Heart left ventricle (tissue), 16 donors: ENCODE data around the gene STAP2. TPM values are rescaled to one million over a fixed set of nuclear protein-coding genes. Genes with fewer than 3 reads are reported as not detected.

Experiments used
- ATAC-seq, 4 donors: fragments of 200-7000 bp; cut with Tn5 transposase; one replicate each; pipeline ENCODE4 v1.9.1; 2020 to 2022; ENCODE audit warnings: moderate library complexity in 4 of 4, mild to moderate bottlenecking in 3 of 4, moderate number of reproducible peaks in 1 of 4
- DNase-seq, 5 donors: peaks; one replicate each; pipeline ENCODE4 v3.0.0-alpha.2; 2020
- H3K27ac ChIP-seq, 12 donors: fragments of 200-600 bp; sonication (generic) in 4 of 12; one replicate each; pipeline versions ENCODE4 v1.5.0 to v1.8.0; 2016 to 2022; ENCODE audit warnings: mild to moderate bottlenecking in 2 of 12
- H3K27me3 ChIP-seq, 9 donors: fragments of 200-600 bp; sonication (generic) in 2 of 9; one replicate each; pipeline versions ENCODE4 v1.5.1 to v1.8.0; 2016 to 2022; ENCODE audit warnings: mild to moderate bottlenecking in 3 of 9
- H3K36me3 ChIP-seq, 9 donors: fragments of 200-600 bp; sonication (generic) in 2 of 9; one replicate each; pipeline versions ENCODE4 v1.5.0 to v1.8.0; 2018 to 2022; ENCODE audit warnings: mild to moderate bottlenecking in 2 of 9
- H3K4me1 ChIP-seq, 12 donors: fragments of 200-600 bp; sonication (generic) in 4 of 12; one replicate each; pipeline versions ENCODE4 v1.5.0 to v1.8.0; 2016 to 2022; ENCODE audit warnings: mild to moderate bottlenecking in 3 of 12
- H3K4me3 ChIP-seq, 12 donors: fragments of 200-600 bp; sonication (generic) in 4 of 12; one replicate each; pipeline versions ENCODE4 v1.5.0 to v1.8.0; 2017 to 2022; ENCODE audit warnings: mild to moderate bottlenecking in 9 of 12, moderate library complexity in 4 of 12
- H3K9me3 ChIP-seq, 12 donors: fragments of 200-600 bp; sonication (generic) in 4 of 12; one replicate each; pipeline versions ENCODE4 v1.5.0 to v1.8.0; 2016 to 2022; ENCODE audit warnings: mild to moderate bottlenecking in 1 of 12
- POLR2A ChIP-seq, 2 donors: fragments of 450-650 bp; IDR thresholded peaks; one replicate each; pipeline ENCODE4 v1.6.1; 2017; ENCODE audit warnings: antibody characterized with exemption in 2 of 2, mild to moderate bottlenecking in 2 of 2, moderate library complexity in 2 of 2
- WGBS, 4 donors: extraction: QIAGEN DNeasy Blood & Tissue Kit in 2 of 4; methylation state at CpG; one replicate each; pipeline versions ENCODE4 v1.1.5 to v1.1.7; 2013 to 2018; 5-methylcytosine and 5-hydroxymethylcytosine counted together
- intact Hi-C, 10 donors: fragments of 100-400 bp; cut with DNase I; formaldehyde crosslinking; loops; one replicate each; pipeline versions ENCODE4 v1.11.1 to v1.14.2; 2022
- polyA plus RNA-seq, 2 donors: library from polyadenylated mRNA; stranded (reverse); fragments of 200-250 nt; gene quantifications; one replicate each; pipeline ENCODE4 v1.2.3, GENCODE V29; 2013
- total RNA-seq, 9 donors: library from RNA; depleted of rRNA in 2 of 9; stranded (reverse); fragments of >200 nt in 2 of 9; fragmentation: NEBNext Ultra II Directional in 3 of 9; extraction: Animal tissue kit (Norgen Biotek cat#: 25700) in 3 of 9; gene quantifications; one replicate each; pipeline versions ENCODE4 v1.1.0 to v1.2.4, GENCODE V29; 2016 to 2023
- TF ChIP-seq, protein P1 (sequence below), 12 donors: fragments of 200-600 bp; sonication (generic) in 4 of 12; IDR thresholded peaks; one replicate each; pipeline versions ENCODE4 v1.5.0 to v1.8.0; 2018 to 2022; ENCODE audit warnings: antibody characterized with exemption in 12 of 12, mild to moderate bottlenecking in 5 of 12
- donor health status: ischemic (EF 13 %, LVEDD 7.1; RV severe dilation, severe dysfunction).
- donor health status: healthy with polysubstance abuse.
- donor health status: DM: no; HTN: yes; CAD: no.
- donor health status: DM: no; HTN: no; CAD: no.
- donor health status: ischemic (EF 25% LVEDD 6.9; RV normal size, moderate dysfunction).
- donor health status: ischemic (EF 25% LVEDD 5.7; RV mildly dilated, moderate dysfunction).
- donor health status: healthy.
- donor health status: DM: yes; HTN: yes; CAD: no.
- donor health status: ischemic (EF 35%, LVEDD 5.7; RV mildly dilated, moderate dysfunction).
- donor health status: nonischemic (EF 11% LVEDD 7.7; RV severe dilation, severe dysfunction).
- donor health status: DM: yes; HTN: yes; CAD: no.
- donor health status: PGD.
- donor health status: ischemic (EF 29% LVEDD 5.4; RV normal size, mild dysfunction).
- donor health status: nonischemic (EF 23%, LVEDD 6.1; RV moderate dilation, normal function).

Gene STAP2
- total and polyA plus RNA-seq, 11 donors: 0.67 to 14.2 (median 1.9) TPM

DNA sequence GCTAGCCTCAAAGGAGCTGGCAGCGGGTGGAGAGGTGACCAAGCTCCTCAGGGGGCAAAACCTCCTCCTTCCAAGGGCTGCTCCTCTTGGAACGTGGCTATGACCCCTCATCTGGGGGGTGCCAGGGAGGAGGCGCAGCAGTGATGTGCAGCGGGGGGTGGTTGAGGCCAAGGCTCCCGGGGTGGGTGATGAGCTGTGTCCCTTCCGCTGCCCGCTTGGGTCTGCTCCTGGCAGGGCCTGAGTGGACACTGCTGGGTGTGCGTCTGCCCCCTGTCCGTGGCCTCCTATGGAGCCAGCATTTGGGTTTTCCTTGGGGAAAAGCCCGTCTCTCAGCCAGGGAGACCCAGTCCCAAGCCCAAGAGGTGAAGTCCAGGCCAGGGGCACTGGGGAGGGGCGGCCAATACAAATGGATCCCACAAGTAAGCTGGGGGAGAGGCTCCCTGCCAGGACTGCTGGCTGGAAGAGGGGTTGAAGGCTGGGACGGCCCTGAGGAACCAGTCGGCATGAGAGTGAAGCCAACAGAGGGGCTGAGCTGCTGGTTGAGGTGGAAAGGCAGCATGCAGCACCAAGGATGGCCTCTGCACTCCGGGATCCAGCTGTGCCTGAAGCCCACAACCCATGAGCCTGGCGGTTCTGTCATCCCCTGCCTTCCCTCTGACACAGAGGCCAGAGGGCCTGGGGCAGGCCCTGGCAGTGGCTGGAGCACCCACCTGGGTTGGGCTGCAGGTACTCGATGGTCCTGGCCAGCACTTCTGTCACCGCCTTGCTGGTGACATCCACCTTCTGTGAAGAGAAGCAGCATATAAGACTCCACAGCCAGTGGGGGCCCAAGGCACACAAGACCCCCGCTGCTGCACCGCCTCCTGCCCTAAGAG lies 27.4 kb upstream of the STAP2 start:
- no peaks in the 10 kb centered on the region for H3K27me3 ChIP-seq
- WGBS, 4 donors: 90 to 96% (median 95%) methylated on average over 15 to 19 of the region's 19 CpGs
- intact Hi-C loops: no loop called here
- H3K36me3 ChIP-seq: peaks cover 0 to 63% (median 46%) of the 10 kb centered on the region in 9 donors
- DNase-seq (no peak), ATAC-seq (no peak)
- peaks cover 0 to 41% (median 35%) of the 10 kb centered on the region in 12 donors for H3K4me1 ChIP-seq
- TF ChIP-seq, protein P1, sequence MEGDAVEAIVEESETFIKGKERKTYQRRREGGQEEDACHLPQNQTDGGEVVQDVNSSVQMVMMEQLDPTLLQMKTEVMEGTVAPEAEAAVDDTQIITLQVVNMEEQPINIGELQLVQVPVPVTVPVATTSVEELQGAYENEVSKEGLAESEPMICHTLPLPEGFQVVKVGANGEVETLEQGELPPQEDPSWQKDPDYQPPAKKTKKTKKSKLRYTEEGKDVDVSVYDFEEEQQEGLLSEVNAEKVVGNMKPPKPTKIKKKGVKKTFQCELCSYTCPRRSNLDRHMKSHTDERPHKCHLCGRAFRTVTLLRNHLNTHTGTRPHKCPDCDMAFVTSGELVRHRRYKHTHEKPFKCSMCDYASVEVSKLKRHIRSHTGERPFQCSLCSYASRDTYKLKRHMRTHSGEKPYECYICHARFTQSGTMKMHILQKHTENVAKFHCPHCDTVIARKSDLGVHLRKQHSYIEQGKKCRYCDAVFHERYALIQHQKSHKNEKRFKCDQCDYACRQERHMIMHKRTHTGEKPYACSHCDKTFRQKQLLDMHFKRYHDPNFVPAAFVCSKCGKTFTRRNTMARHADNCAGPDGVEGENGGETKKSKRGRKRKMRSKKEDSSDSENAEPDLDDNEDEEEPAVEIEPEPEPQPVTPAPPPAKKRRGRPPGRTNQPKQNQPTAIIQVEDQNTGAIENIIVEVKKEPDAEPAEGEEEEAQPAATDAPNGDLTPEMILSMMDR (IDR thresholded peaks at IDR 0.05): no peak
- TF ChIP-seq POLR2A (IDR thresholded peaks at IDR 0.05): no peak
- no peaks in the 10 kb centered on the region for H3K9me3 ChIP-seq
- no peak overlapping the region for H3K27ac ChIP-seq
- no peak overlapping the region for H3K4me3 ChIP-seq

DNA sequence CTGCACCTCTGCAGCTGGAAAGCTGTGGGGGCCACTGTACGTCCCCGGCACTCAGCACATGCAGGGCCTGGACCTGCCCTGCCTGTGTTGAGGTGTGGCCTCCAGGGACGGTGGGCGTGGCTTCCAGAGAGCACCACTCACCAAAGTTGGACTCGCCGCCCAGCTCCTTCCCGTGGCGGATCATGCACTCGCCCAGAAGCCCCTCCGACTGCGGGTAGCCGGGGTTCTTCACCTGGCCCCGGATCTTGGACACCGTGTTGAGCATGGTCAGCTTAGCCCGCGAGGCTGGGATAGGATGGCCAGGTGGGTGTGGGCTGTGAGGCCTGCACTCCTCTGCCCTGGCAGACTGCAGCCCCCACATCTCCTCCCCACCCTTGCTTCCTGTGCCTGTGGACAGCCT lies 26.7 kb upstream of the STAP2 start:
- intact Hi-C loops: no loop called here
- no peak for ATAC-seq
- Histone ChIP-seq H3K36me3 (peaks cover 0 to 70% (median 53%) of the 10 kb centered on the region in 9 donors), H3K27me3 (no peaks in the 10 kb centered on the region), H3K9me3 (no peaks in the 10 kb centered on the region), H3K4me1 (peaks cover 0 to 34% (median 28%) of the 10 kb centered on the region in 12 donors), H3K4me3 (no peak overlapping the region), H3K27ac (no peak overlapping the region)
- DNase-seq: no peak
- TF ChIP-seq, protein P1 (IDR thresholded peaks at IDR 0.05): no peak
- no peak for TF ChIP-seq POLR2A (IDR thresholded peaks at IDR 0.05)
- WGBS, 4 donors: 85 to 97% (median 90%) methylated on average over 5 to 16 of the region's 16 CpGs

DNA sequence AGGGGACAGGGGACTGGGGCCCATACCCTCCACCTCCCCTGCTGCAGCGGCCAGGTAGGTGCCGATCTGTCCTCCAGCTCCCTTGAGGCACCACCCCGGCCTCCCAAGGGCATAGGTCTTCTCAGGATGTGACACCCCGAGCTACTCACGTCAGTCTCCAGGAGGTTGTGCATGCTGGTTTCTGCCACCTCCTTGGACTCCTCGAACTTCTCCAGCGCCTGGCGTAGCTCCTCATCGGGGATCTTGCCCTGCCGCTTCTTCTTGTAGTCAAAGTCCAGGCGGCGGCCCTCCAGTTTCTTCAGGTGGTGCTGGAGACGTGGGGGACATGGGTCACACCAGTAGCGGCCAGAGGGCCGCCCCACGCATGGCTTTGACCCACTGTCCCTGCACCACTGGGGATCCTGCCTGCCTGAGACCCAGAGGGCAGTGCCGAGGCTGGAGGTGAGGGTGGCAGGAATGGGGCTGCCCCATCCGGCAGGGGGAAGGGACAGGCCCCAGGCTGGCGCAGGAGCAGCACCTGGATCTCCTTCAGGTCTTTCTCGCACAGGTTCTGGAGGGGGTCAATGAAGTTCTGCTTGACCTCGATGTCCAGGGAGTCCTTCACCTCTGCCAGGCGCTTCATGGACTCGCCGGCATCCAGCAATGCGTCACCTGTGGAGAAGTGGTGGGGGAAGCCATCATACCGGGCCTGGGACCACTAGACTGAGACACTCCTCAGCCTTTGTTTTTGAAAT lies 25.1 kb upstream of the STAP2 start:
- no peak for ATAC-seq
- DNase-seq: no peak
- Histone ChIP-seq H3K4me3 (no peak overlapping the region), H3K27ac (no peak overlapping the region), H3K9me3 (no peaks in the 10 kb centered on the region), H3K27me3 (no peaks in the 10 kb centered on the region), H3K36me3 (peaks cover 0 to 86% (median 63%) of the 10 kb centered on the region in 9 donors), H3K4me1 (peaks cover 0 to 18% (median 14%) of the 10 kb centered on the region in 12 donors)
- TF ChIP-seq, protein P1 (IDR thresholded peaks at IDR 0.05): no peak
- TF ChIP-seq POLR2A (IDR thresholded peaks at IDR 0.05): no peak
- intact Hi-C loops: no loop called here
- WGBS, 4 donors: 80 to 94% (median 93%) methylated on average over 1 to 26 of the region's 26 CpGs
